ENCODE data around the gene FAM107B.
"Not testable (repeated sequence)": the region's sequence is repeated elsewhere in the genome, so short reads cannot be mapped to it uniquely, and the experiment has no call there.

Gene FAM107B

GRCh38 chr10:14659626-14660196, 115.0 kb downstream of the FAM107B start:
- DNase-seq: no peak

- DNase-seq: not testable (repeated sequence)
Measured at GRCh38 chr10:14659137-14659536, 115.6 kb downstream of the FAM107B start.

GRCh38 chr10:14658331-14659127, 116.2 kb downstream of the FAM107B start:
- DNase-seq: no peak

GRCh38 chr10:14656052-14656730, 118.5 kb downstream of the FAM107B start:
- no peak for DNase-seq

- no peak for DNase-seq
Measured at GRCh38 chr10:14654821-14655382, 119.8 kb downstream of the FAM107B start.

- DNase-seq: peak; percentile 28
Measured at GRCh38 chr10:14653271-14654161, 121.2 kb downstream of the FAM107B start.

- no peak for DNase-seq
Measured at GRCh38 chr10:14652816-14653215, 121.9 kb downstream of the FAM107B start.

- no peak for DNase-seq
Measured at GRCh38 chr10:14652067-14652466, 122.6 kb downstream of the FAM107B start.

GRCh38 chr10:14649739-14650138, 125.0 kb downstream of the FAM107B start:
- no peak for DNase-seq

- DNase-seq: peak; percentile 47
Measured at GRCh38 chr10:14648946-14649345, 125.8 kb downstream of the FAM107B start.

GRCh38 chr10:14648005-14648765, 126.5 kb downstream of the FAM107B start:
- peak; percentile 99 for DNase-seq

- DNase-seq: no peak
Measured at GRCh38 chr10:14645239-14645960, 129.3 kb downstream of the FAM107B start.

GRCh38 chr10:14639637-14640036, 135.1 kb downstream of the FAM107B start:
- DNase-seq: no peak

- DNase-seq: no peak
Measured at GRCh38 chr10:14635043-14635710, 139.5 kb downstream of the FAM107B start.

GRCh38 chr10:14634572-14634971, 140.1 kb downstream of the FAM107B start:
- DNase-seq: not testable (repeated sequence)

- DNase-seq: peak; percentile 67
Measured at GRCh38 chr10:14625765-14626525, 148.8 kb downstream of the FAM107B start.

- peak; percentile 94 for DNase-seq
Measured at GRCh38 chr10:14625192-14625631, 149.5 kb downstream of the FAM107B start.

GRCh38 chr10:14624600-14624999, 150.1 kb downstream of the FAM107B start:
- peak; percentile 47 for DNase-seq

GRCh38 chr10:14623931-14624330, 150.8 kb downstream of the FAM107B start:
- DNase-seq: peak; percentile 99

GRCh38 chr10:14621037-14621436, 153.7 kb downstream of the FAM107B start:
- DNase-seq: no peak

Data from NCI-H146 (cell line).